NCI-H1694 treated with DMSO at 0.1 percent for 48 hours (cell line): ENCODE data around the gene DPYSL4.
A peak's percentile ranks its signal among the peaks of the same experiment; 100 is the strongest.
"Not testable (repeated sequence)": the region's sequence is repeated elsewhere in the genome, so short reads cannot be mapped to it uniquely, and the experiment has no call there.

Experiments used
- DNase-seq: peaks from one replicate; lab custom pipeline; 2025; lab: John Stamatoyannopoulos, UW

The DPYSL4 gene

DNA sequence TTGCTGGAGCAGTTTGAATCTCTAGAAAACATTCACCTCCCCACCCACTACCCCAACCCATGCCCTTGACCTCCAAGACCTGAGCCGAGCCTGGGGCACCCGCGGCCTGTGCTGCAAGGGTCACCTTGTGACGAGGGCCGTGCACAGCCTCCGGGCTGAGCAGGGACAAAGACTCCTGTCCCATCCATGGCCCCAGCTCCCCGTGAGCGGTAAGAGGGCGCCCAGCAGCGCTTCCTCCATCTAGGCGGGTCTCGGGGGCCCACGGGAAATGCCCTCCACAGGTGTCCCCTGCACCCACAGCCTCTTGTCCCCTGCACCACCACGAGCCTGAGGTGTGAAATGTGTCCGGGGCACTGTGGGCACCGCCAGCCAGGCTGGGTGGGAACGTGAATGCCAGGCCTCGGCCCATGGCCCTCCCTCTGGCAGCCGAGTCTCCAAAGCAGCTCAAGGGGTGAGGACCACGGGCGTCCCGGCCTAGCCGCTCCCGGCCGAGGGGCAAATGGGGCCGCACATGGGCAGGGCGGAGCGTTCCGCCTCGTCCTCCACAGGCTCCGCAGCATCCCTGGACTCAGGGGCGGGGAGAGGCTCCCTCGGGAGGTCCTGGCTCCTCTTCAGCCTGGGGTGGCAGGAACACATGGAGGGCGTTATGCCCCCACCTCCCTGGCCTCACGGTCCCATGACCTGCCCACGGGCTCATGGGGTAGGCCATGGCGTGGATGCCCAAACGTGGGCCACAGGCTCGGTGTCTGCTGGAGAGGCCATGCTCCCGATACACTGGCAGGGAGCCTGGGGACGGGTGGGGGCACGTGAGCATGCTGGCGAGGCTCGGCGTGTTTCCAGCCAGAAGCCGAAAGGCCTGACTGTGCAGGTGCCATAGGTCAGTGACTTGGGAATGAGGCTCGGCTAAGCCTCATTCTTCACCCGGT is 21.1 kb downstream of the DPYSL4 start:
- DNase-seq, result no peak

DNA sequence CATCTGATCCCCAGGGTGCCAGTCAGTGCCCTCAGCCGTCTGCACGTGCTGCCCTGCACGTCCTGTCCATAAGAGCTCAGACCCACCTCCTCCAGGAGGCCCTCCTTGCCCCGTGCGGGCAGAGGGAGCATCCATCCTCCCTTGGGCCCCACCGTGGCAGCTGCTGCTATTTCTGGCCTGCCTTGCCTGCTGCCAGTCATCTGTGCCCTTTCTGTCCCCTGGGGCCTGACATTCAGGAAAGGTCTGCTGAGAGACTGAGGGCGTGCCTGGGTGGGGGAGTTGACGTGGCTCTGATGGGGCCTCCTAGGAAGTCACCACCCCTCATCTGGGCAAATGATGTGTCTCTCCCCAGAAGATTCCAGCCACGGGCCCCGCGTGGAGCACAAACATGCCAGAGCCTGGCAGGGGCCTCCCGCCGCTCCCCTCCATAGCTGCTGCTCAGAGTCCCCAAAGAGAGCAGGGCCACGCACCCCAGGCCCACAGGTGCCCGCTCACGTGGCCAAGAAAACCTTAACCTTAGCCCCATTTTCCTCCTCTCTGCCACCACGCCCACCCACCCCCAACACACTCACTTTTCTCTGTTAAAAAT is 21.8 kb downstream of the DPYSL4 start:
- no peak for DNase-seq

DNA sequence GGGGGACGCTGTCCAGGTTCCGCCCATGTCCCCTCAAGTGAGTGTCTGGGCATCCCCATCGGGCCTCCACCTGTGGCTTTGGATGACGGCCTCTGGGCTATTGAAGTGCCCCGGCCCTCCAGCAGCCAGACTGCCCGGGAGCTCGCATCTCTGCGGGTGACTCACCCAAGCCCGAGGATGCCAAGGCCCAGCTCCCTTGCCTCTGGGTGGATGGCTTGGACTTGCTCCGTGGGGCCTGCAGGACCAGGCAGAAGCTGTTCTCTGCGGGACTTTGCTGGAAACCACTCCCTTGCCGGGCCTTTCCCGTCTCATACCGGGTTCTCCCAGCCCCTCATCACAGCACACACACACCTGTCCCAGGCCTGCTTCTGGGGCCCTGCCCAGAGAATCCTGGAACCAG is 22.4 kb downstream of the DPYSL4 start:
- DNase-seq, result no peak

DNA sequence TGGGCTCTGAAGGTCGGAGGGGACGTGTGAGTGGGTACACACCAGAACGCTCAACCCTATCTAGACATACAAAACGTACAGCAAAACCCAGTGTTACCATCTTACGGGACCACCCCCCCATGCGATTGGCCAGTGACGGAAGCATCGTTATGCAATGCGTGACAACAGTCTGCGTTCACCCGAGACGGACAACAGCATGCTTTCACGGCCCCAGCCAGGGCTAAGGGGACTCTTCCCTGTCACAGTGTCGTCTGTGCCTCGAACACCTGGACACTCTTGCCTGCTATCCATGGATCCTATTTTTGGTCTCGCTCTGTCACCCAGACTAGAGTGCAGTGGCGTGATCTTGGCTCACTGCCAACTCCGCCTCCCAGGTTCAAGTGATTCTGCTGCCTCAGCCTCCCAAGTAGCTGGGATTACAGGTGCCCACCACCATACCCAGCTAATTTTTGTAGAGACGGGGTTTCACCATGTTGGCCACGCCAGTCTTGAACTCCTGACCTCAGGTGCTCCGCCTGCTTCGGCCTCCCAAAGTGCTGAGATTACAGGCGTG is 23.3 kb downstream of the DPYSL4 start:
- DNase-seq, result no peak

DNA sequence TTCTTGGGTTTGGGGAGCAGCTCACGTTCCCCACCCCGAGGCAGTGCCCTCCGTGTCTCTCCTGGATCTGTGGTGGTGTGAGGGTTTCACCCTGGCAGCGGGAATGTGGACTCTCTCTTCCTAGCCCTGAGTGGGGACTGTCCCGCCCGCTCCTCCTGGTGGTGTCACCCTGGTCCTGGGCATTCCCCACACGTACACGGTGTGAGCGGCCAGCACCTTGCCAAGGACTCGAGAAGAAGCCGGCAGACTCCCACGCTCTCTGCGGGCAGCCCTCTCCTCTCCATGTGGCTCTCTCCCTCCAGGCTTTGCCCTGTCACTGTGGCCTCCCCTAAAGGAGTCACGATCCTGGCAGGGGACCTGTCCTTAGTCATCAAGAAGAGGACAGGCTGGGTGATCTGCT is 24.0 kb downstream of the DPYSL4 start:
- no peak for DNase-seq

DNA sequence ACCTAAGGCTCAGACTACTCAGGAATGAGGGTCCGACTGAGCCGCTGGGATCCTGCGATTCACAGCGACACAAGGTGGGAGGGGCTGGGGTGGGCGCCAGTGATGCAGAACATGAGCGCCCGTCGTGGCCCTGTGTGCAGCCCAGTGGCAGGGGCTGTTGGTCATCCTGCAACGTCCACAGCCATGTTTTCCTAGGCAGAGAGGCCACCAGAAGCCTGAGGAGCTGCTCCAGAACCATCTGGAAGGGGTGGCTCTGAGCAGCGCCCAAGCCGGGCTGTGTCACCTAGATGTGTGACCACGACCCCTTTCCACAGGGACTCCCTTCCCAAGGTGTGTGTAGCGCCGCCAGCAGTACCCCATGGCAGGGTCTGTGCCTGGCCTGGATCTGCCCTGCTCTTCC is 24.5 kb downstream of the DPYSL4 start:
- DNase-seq, result no peak

DNA sequence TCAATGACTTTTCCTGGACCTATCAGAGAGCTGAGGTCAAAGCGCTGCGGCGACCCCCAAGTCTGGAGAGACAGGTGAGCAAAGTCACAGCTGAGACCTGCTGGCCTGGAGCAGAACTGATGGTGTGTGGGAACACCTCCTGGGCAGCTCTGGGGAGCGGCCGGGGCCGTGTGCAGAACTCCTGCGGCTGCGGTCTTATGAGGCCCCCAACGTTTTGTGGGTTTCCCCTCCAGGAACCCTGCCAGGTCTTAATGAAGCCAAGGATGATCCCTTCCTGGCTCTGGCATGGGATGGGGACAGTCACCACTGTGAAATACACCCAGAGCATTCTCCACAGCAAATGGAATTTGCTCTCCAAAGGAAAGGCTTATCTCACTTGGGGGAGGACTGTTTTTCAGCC is 26.1 kb downstream of the DPYSL4 start:
- DNase-seq, result no peak

DNA sequence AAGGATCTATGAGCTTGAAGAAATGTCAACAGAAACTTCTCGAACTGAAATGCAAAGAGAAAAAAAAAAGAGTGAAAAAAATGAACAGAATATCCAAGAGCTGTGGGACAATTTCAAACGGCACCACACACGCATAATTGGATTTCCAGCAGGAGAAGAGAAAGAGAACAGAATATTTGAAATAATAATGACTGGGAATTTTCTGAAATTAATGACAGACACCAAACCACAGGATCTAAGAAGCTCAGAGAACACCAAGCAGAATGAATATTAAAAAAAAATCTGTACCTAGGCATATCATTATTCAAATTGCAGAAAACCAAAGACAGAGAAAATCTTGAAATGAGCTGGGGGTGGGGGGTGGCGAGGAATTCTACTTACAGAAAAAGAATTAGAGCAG is 27.2 kb downstream of the DPYSL4 start:
- no peak for DNase-seq

DNA sequence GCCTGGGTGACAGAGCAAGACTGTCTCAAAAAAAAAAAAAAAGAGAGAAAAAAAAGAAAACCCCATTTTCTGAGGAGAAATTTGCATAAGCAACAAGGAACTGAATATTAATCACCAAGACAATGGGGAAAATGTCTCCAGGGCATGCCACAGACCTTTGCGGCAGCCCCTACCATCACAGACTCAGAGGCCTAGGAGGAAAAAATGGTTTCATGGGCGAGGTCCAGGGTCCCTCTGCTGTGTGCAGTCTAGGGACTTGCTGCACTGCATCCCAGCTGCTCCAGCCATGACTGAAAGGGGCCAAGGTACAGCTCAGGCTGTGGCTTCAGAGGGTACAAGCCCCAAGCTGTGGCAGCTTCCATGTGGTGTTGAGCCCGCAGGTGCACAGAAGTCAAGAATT is 29.7 kb downstream of the DPYSL4 start:
- DNase-seq, result not testable (repeated sequence)

DNA sequence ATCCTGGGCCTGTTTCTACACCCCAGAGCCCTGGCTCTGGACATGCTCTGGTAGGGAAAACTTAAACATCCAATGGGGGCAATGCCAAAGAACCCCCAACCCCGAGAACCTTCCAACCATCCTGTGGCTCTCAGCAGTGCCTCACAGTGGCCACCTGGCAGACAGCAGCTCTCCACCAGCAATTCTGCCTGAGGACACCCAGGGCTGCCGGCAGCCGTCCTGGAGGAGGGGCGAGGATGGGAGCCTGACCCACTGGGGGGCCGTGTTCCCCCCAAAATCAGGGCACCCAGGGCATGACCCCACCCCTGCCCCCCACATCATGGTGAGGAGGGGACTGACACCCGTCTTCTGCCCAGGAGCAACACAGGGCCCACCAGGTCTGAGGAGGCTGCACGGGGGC is 32.7 kb downstream of the DPYSL4 start:
- no peak for DNase-seq

DNA sequence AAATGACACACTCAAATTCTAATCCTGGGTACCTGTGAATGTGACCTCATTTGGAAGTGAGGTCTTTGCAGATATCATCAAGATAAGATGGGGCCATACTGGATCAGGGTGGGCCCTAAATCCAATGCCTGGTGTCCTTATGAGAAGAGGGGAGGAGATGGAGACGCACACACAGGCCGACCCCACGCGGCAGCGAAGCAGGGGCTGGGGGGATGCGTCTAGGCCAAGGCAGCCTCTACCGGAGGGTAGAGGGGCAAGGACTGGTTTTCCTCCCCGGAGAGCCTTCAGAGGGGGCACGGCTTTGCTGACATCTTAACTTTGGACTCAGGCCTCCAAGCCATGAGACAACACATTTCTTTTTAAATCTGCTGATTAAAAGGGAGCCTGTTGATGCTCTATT is 33.3 kb downstream of the DPYSL4 start:
- DNase-seq, result no peak

DNA sequence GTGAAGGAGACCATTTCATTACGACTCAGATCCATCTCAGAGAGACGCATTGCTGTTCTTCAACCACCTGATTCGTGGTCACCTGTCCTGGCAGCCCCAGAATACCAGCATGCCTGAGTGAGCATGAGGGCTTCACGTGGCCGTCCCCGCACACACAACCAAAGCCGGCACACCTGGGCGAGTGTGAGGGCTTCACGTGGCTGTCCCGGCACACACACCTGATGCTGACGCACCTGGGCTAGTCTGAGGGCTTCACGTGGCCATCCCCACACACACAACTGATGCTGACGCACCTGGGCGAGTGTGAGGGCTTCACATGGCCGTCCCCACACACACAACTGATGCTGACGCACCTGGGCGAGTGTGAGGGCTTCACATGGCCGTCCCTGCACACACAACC is 34.2 kb downstream of the DPYSL4 start:
- DNase-seq, result not testable (repeated sequence)

DNA sequence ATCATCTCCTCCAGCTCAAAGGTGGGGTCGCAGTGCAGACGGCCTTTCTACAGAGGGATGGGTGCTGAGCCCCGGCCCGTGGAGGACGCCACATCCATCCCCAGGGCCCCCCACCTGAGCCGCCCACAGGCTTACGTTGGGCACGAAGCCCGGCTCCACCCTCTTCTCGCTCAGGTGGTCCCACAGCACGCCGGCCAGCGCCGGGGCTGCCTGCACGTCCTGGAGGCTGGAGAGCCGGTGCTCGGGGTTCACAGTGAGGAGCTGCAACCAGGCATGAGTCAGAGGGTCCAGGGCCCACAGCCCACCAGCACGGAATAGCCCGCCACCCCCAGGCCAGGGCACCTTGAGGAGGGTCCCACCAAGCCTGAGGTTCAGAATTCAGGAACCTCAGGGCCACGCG is 36.0 kb downstream of the DPYSL4 start:
- no peak for DNase-seq

DNA sequence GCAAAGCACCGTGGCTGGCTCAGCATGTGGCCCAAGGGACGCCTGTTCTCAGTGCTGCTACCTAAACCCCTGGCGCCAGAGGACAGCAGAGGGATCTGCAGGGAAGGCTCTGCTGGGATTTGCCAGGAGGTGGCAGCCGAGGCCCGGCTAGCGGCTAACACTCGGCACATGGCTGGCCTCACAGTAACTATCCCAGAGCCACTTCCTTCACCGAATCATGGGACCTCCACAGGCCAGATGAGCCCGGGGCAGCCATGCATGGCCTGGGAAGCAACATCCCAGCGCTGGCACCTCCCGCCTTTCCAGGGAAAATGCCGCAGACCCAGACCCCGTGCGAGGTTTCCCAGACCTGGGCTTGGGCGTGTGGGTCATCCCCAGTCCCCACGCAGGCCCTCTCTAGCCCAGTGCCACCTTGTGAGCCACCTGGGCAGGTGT is 36.4 kb downstream of the DPYSL4 start:
- peak; percentile 40 for DNase-seq

DNA sequence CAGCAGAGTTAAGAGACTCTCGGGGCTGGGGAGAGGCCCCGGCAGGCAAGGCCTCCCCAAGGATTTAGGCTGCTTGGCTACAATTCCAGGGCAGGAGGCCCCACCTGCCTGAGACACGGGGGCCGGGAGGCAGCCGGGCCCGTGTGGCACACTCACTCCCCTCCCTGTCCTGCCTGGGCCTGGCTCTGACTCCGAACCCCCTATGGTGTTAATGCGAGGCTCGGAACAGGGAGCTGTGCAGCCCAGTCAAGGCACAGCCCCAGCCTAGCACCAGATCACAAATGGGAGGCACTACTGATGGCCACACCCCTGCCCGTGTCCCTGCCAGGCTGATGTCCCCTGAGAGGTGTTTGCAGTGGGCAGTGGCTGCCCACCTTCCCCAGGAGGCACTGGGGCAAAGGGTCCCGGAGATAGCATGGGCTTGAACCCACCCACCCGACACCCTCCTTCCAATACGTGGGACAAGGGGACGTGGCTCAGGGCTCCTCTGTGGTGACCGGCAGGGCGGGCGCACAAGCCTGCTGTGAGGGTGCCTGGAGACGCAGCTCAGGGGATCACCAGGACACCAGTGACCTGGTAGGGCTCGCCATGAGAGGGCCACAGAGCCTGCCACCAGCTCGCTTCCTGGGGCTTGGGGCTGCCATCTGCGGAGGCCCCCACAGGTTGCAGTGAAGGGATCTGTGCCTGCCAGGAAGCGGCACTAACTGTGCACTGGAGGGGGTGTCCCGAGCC is 37.0 kb downstream of the DPYSL4 start:
- no peak for DNase-seq

DNA sequence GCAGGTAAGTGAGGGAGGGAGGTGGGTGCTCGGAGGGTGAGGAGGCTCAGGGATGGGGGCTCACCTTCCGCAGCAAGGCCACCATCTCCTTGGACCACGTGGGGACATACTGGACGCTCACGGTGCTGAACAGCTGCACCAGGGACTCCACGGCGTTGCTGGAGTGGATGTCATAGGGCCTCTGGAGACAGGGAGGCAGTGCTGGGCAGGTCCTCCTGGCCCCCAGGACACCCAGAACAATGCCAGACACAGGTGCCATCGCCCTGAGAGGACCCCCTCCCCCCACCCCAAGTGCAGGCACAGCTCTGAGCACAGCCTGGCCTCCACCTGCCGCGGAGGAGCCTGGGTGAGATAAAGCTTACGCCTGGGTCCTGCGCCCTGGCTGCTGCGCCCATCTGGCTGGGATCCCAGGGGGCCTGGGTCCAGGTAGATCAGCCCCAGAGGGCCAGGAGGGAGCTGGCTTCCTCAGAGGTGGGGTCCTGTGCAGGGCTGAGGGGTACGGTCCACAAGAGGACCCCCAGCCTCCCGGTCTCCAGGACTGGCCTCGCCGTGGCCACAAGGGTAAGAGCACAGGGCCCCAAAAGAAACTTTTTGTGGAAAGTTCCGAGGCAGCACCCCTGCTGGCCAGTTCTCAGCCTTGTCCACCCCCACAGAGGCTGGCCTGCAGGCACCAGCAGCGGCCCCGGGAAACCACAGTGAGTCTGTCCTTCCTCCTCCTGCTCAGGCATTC is 37.8 kb downstream of the DPYSL4 start:
- DNase-seq, result no peak

DNA sequence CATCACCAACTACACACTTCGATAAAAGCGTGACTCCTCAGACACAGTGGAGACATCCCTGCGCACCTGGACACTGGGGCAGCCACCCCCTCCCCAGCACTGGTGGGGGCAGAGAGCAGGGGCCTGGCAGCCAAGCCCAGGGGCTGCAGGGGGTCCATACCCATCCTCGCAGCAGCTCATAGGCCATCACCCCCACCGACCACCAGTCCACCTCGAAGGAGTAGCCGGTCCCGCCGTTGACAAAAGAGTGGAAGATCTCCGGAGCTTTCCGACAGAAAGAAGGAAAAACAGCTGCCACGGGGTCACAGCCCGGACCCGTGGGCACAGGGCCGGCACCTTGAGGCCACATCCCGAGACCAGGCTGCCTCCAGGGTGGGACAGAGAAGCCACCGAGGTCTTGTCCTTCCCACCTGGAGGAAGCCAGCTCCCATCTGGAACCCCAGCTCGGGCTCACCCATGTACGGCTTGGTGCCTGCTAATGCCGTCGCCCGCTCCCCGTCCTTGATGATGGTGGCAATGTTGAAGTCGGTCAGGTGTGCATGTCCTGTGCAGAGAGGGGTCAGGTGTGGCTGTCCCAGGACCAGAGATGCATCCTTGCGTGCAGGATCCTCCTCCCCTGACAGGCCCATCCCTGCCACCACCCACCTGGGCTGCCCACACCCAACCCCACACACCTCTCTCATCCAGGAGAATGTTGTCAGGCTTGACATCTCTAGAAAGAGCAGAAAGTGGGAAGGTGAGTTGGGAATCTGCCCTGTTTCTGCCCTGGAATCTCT is 38.5 kb downstream of the DPYSL4 start:
- no peak for DNase-seq

DNA sequence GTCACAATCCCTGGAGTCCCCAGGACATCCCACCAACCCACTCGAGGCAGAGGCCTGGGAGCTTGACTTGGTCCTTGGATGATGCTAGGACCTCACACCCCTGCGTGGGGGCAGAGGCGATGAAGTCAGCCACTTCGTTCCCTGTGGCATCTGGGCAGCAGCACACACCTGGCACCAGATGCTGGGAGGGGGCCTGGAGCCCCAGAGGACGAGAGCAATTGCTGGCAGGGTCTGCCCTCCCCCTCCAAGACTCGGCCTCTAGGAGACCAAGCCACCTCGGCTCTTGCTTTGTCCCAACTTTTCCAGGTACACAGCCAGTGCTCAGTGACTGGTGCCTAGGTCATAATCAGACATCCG is 39.1 kb downstream of the DPYSL4 start:
- DNase-seq, result no peak

DNA sequence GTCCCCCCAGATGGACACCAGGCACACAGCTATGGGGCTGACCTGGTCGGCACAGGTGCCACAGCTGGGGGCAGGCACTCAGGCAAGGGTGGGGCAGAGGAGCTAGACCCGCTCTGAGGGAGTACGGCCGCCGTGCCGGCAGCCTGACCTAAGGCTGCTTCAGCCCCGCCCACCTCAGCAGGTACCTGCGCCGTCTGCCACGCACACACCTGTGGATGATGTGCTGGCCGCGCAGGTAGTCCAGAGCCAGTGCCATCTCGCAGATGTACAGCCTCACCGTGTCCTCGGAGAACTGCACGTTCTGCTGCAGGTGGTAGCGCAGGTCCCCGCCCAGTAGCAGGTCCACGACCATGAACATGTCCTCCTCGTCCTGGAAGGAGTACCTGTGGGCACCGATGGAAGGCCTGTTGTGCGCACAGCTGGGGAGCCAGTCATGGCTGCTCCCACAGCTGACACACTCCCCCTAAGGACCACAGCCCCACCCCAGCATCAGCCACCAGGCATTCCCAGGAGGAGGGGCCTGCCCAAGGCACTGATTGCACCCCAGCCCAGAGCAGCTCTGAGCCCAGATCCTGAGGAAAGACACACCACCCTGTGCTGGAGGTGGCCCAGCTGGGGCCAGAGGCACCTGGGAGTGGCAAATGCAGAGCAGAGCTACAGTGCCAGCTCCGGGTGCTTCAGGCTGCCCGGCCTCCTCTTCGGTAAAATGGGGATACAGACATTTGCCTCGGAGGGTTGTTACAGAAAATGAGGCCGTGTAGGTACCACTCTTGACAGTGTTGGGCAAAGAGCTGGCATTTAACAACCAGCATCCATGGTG is 40.0 kb downstream of the DPYSL4 start:
- no peak for DNase-seq

DNA sequence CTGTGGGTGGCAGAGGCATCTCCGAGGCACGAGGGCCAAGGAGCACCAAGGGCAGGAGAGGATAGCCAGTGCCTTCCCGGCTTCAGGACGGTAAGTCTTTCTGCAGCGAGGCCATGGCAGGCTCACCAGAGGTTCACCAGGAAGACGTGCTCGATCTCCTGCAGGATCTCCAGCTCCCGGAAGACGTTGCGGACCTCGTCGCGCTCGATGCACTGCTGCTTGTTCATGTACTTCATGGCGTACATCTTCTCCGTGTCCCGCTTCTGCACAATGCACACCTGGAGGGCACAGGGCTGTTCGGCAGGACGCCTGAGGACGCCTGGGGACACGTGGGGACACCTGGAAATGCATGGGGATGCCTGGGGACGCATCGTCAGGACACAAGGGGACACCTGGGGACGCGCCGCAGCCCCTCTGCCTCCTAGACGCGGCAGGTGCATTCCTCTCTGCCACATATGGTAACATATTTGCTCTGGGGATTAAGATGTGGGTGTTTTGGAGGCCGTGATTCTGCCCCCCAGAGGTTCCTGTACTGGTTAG is 41.2 kb downstream of the DPYSL4 start:
- DNase-seq, result no peak
